Esophagus (tissue), 2 donors: ENCODE measurements around the gene PKP1. TPM values are rescaled to one million over a fixed set of nuclear protein-coding genes. Genes with fewer than 3 reads are reported as not detected.
A peak's percentile ranks its signal among the peaks of the same experiment; 100 is the strongest.

Source experiments
- H3K27ac ChIP-seq, 2 donors: one replicate each; pipeline ENCODE4 v1.5.1; 2013; ENCODE audit warnings: low read depth in 2 of 2, mild to moderate bottlenecking in 2 of 2, inconsistent platforms in 1 of 2, low read length in 1 of 2, moderate library complexity in 1 of 2
- H3K27me3 ChIP-seq, 2 donors: one replicate each; pipeline ENCODE4 v1.6.1; 2013; ENCODE audit warnings: low read length in 2 of 2, control low read depth in 1 of 2, mild to moderate bottlenecking in 1 of 2; ENCODE audit not compliant: insufficient read depth in 2 of 2, control insufficient read depth in 1 of 2
- H3K36me3 ChIP-seq, 2 donors: one replicate each; pipeline ENCODE4 v1.6.1; 2013; ENCODE audit warnings: low read length in 1 of 2; ENCODE audit not compliant: control insufficient read depth in 2 of 2, insufficient read depth in 2 of 2
- H3K4me1 ChIP-seq, 2 donors: one replicate each; pipeline ENCODE4 v1.6.1; 2013; ENCODE audit warnings: low read length in 1 of 2; ENCODE audit not compliant: control insufficient read depth in 2 of 2, insufficient read depth in 2 of 2
- H3K4me3 ChIP-seq, 2 donors: one replicate each; pipeline ENCODE4 v1.5.1; 2013; ENCODE audit warnings: low read length in 2 of 2, mild to moderate bottlenecking in 2 of 2, low read depth in 1 of 2, moderate library complexity in 1 of 2
- H3K9me3 ChIP-seq, 2 donors: one replicate each; pipeline ENCODE4 v1.6.1; 2013; ENCODE audit warnings: mild to moderate bottlenecking in 2 of 2, low read depth in 1 of 2, low read length in 1 of 2, moderate library complexity in 1 of 2; ENCODE audit not compliant: control insufficient read depth in 2 of 2, insufficient read depth in 1 of 2
- WGBS, 2 donors: extraction: QIAGEN DNeasy Blood & Tissue Kit; methylation state at CpG; one replicate each; pipeline ENCODE4 v1.1.7; 2013; 5-methylcytosine and 5-hydroxymethylcytosine counted together
- polyA plus RNA-seq, 2 donors: library from polyadenylated mRNA; stranded (reverse); fragments of 200-250 nt; gene quantifications; one replicate each; pipeline ENCODE4 v1.2.3, GENCODE V29; 2013
- donor health status: healthy with polysubstance abuse.
- donor health status: Bipolar disorder and iron deficiency.

PKP1 gene
- polyA plus RNA-seq, 2 donors: 124 to 282 TPM

GRCh38 chr1:201277441-201277840, 5.9 kb upstream of the PKP1 start:
- Histone ChIP-seq H3K9me3 (no peaks in the 10 kb centered on the region), H3K27me3 (no peaks in the 10 kb centered on the region), H3K27ac (peak overlapping the region; percentile 92 to 94), H3K36me3 (no peaks in the 10 kb centered on the region), H3K4me3 (no peak overlapping the region), H3K4me1 (peaks cover 0 to 23% of the 10 kb centered on the region in 2 donors)
- WGBS, 2 donors: 65 to 76% methylated on average over 4 of the region's 4 CpGs

- Histone ChIP-seq H3K27ac (peak overlapping the region in 1 of 2 donors; percentile 18), H3K9me3 (no peaks in the 10 kb centered on the region), H3K27me3 (no peaks in the 10 kb centered on the region), H3K4me1 (peaks cover 0 to 32% of the 10 kb centered on the region in 2 donors), H3K36me3 (no peaks in the 10 kb centered on the region), H3K4me3 (no peak overlapping the region)
- WGBS, 2 donors: 65 to 71% methylated on average over 8 of the region's 8 CpGs
These were observed 4.0 kb upstream of the PKP1 start for GRCh38 chr1:201279313-201279712.

GRCh38 chr1:201280884-201281283, 2.4 kb upstream of the PKP1 start:
- Histone ChIP-seq H3K36me3 (no peaks in the 10 kb centered on the region), H3K9me3 (no peaks in the 10 kb centered on the region), H3K4me3 (no peak overlapping the region), H3K27me3 (no peaks in the 10 kb centered on the region), H3K27ac (peak overlapping the region in 1 of 2 donors; percentile 7), H3K4me1 (peaks cover 0 to 19% of the 10 kb centered on the region in 2 donors)
- WGBS, 2 donors: 74 to 75% methylated on average over 5 of the region's 5 CpGs

- Histone ChIP-seq H3K4me1 (peaks cover 0 to 21% of the 10 kb centered on the region in 2 donors), H3K36me3 (peaks cover 0 to 2% of the 10 kb centered on the region in 2 donors), H3K27ac (no peak overlapping the region), H3K4me3 (no peak overlapping the region), H3K27me3 (no peaks in the 10 kb centered on the region), H3K9me3 (no peaks in the 10 kb centered on the region)
- WGBS, 2 donors: 77 to 93% methylated on average over 3 of the region's 3 CpGs
These were observed 1.7 kb upstream of the PKP1 start for GRCh38 chr1:201281573-201281972.

- Histone ChIP-seq H3K27ac (no peak overlapping the region), H3K4me3 (no peak overlapping the region), H3K9me3 (no peaks in the 10 kb centered on the region), H3K4me1 (peaks cover 0 to 19% of the 10 kb centered on the region in 2 donors), H3K27me3 (no peaks in the 10 kb centered on the region), H3K36me3 (peaks cover 0 to 2% of the 10 kb centered on the region in 2 donors)
- 81 to 85% methylated on average over 6 of the region's 6 CpGs for WGBS, 2 donors
These were observed 1.1 kb upstream of the PKP1 start for GRCh38 chr1:201282216-201282615.

GRCh38 chr1:201283836-201284553, 689 bp downstream of the PKP1 start:
- peak overlapping the region; percentile 91 to 96 for H3K27ac ChIP-seq

GRCh38 chr1:201284636-201285035, 1.3 kb downstream of the PKP1 start:
- H3K27ac ChIP-seq: peak overlapping the region; percentile 91 to 96
- H3K4me3 ChIP-seq: peak overlapping the region; percentile 58 to 98
- no peaks in the 10 kb centered on the region for H3K9me3 ChIP-seq
- H3K36me3 ChIP-seq: peaks cover 0 to 7% of the 10 kb centered on the region in 2 donors
- H3K4me1 ChIP-seq: peaks cover 0 to 22% of the 10 kb centered on the region in 2 donors
- 49 to 65% methylated on average over 6 of the region's 6 CpGs for WGBS, 2 donors
- H3K27me3 ChIP-seq: no peaks in the 10 kb centered on the region

More at GRCh38 chr1:201283836-201284553, 689 bp downstream of the PKP1 start:
- H3K9me3 ChIP-seq: no peaks in the 10 kb centered on the region
- H3K36me3 ChIP-seq: peaks cover 0 to 6% of the 10 kb centered on the region in 2 donors
- H3K4me3 ChIP-seq: peak overlapping the region; percentile 58 to 98
- H3K27me3 ChIP-seq: no peaks in the 10 kb centered on the region
- H3K4me1 ChIP-seq: peaks cover 0 to 24% of the 10 kb centered on the region in 2 donors
- 22 to 31% methylated on average over 53 of the region's 53 CpGs for WGBS, 2 donors

- WGBS, 2 donors: 47 to 62% methylated on average over 7 of the region's 7 CpGs
- peaks cover 0 to 16% of the 10 kb centered on the region in 2 donors for H3K36me3 ChIP-seq
- peaks cover 0 to 31% of the 10 kb centered on the region in 2 donors for H3K4me1 ChIP-seq
- H3K9me3 ChIP-seq: no peaks in the 10 kb centered on the region
- H3K27me3 ChIP-seq: no peaks in the 10 kb centered on the region
- peak overlapping the region; percentile 58 to 98 for H3K4me3 ChIP-seq
- peak overlapping the region; percentile 91 to 96 for H3K27ac ChIP-seq
These were observed 2.5 kb downstream of the PKP1 start for GRCh38 chr1:201285846-201286245.

GRCh38 chr1:201286445-201286844, 3.1 kb downstream of the PKP1 start:
- Histone ChIP-seq H3K27ac (peak overlapping the region; percentile 91 to 96), H3K4me1 (peaks cover 0 to 37% of the 10 kb centered on the region in 2 donors), H3K4me3 (peak overlapping the region; percentile 58 to 98), H3K36me3 (peaks cover 0 to 19% of the 10 kb centered on the region in 2 donors), H3K9me3 (no peaks in the 10 kb centered on the region), H3K27me3 (no peaks in the 10 kb centered on the region)
- WGBS, 2 donors: 58% methylated on average over 1 of the region's 1 CpG

GRCh38 chr1:201288007-201288406, 4.7 kb downstream of the PKP1 start:
- peak overlapping the region in 1 of 2 donors; percentile 58 for H3K4me3 ChIP-seq
- WGBS, 2 donors: 45 to 72% methylated on average over 6 of the region's 6 CpGs
- no peaks in the 10 kb centered on the region for H3K9me3 ChIP-seq
- H3K27ac ChIP-seq: peak overlapping the region; percentile 88 to 91
- H3K4me1 ChIP-seq: peaks cover 3 to 51% of the 10 kb centered on the region in 2 donors
- H3K27me3 ChIP-seq: no peaks in the 10 kb centered on the region
- H3K36me3 ChIP-seq: peaks cover 0 to 21% of the 10 kb centered on the region in 2 donors
